ENCODE measurements around the gene FAM76B. TPM values are rescaled to one million over a fixed set of nuclear protein-coding genes. Genes with fewer than 3 reads are reported as not detected.

Gene FAM76B
- total and polyA plus RNA-seq, 7 experiments from 2014 or later, result 10.6 to 82.1 (median 52.3) TPM

- CTCF ChIA-PET, result no interaction called here
- intact Hi-C loops (cut with micrococcal nuclease), result no loop called here
- Histone ChIP-seq H3K4me1 (ENCODE audit: control insufficient read depth in 2 of 2, insufficient read depth in 2 of 2, low read length in 2 of 2) (peaks cover 0 to 7% of the 10 kb centered on the region in 2 donors), H3K27ac (ENCODE audit: low read depth, low read length) (no peak overlapping the region), H3K9me3 (ENCODE audit: control insufficient read depth in 2 of 3, low read length in 3 of 3) (no peaks in the 10 kb centered on the region), H3K4me3 (ENCODE audit: low read length) (no peak overlapping the region), H3K27me3 (ENCODE audit: control insufficient read depth in 2 of 2, insufficient read depth in 2 of 2, low read length in 2 of 2) (no peaks in the 10 kb centered on the region), H3K36me3 (ENCODE audit: control insufficient read depth in 2 of 3, insufficient read depth in 3 of 3, low read length in 3 of 3) (peaks cover 10 to 31% (median 12%) of the 10 kb centered on the region in 3 experiments)
- H3K27ac Mint-ChIP-seq, result peak overlapping the region in 1 of 9 donors; percentile 6
- ATAC-seq (no peak), DNase-seq (no peak)
- peaks cover 0 to 24% (median 9%) of the 10 kb centered on the region in 7 donors for H3K4me1 Mint-ChIP-seq
- H3K4me3 Mint-ChIP-seq, result no peak overlapping the region
- peaks cover 3 to 32% (median 21%) of the 10 kb centered on the region in 5 donors for H3K36me3 Mint-ChIP-seq
- POLR2A ChIA-PET, result interaction anchor here (1.1 kb wide), 1 partner anchor 14 kb away, joined by 6 read pairs; no protein-coding TSS in a partner anchor
- no peaks in the 10 kb centered on the region for H3K9me3 Mint-ChIP-seq
- no peaks in the 10 kb centered on the region for H3K27me3 Mint-ChIP-seq
Measured at GRCh38 chr11:95776859-95777258, 12.7 kb downstream of the FAM76B start.

GRCh38 chr11:95768521-95768920 lies 21.1 kb downstream of the FAM76B start:
- H3K4me1 Mint-ChIP-seq, result peaks cover 0 to 2% (median 0%) of the 10 kb centered on the region in 7 donors
- H3K27ac ChIP-seq (ENCODE audit: low read depth, low read length), result no peak overlapping the region

GRCh38 chr11:95767498-95767897 lies 22.1 kb downstream of the FAM76B start:
- Histone ChIP-seq H3K36me3 (ENCODE audit: control insufficient read depth in 2 of 3, insufficient read depth in 3 of 3, low read length in 3 of 3) (peaks cover 0 to 10% (median 0%) of the 10 kb centered on the region in 3 experiments), H3K4me3 (ENCODE audit: low read length) (no peak overlapping the region), H3K4me1 (ENCODE audit: control insufficient read depth in 2 of 2, insufficient read depth in 2 of 2, low read length in 2 of 2) (no peaks in the 10 kb centered on the region), H3K27ac (ENCODE audit: low read depth, low read length) (no peak overlapping the region), H3K9me3 (ENCODE audit: control insufficient read depth in 2 of 3, low read length in 3 of 3) (no peaks in the 10 kb centered on the region), H3K27me3 (ENCODE audit: control insufficient read depth in 2 of 2, insufficient read depth in 2 of 2, low read length in 2 of 2) (no peaks in the 10 kb centered on the region)
- no peak overlapping the region for H3K4me3 Mint-ChIP-seq
- DNase-seq (no peak), ATAC-seq (no peak)
- intact Hi-C loops (cut with micrococcal nuclease), result loop anchor here in 1 of 2 donors (5.0 kb wide), 2 partner anchors 660 to 1145 kb away; no protein-coding TSS in a partner anchor
- no peak overlapping the region for H3K27ac Mint-ChIP-seq
- no peaks in the 10 kb centered on the region for H3K27me3 Mint-ChIP-seq
- CTCF ChIA-PET, result interaction anchor here (0.6 to 12.2 kb wide), 3 partner anchors 20 to 611 kb away, joined by 3 to 232 read pairs (median 3); no protein-coding TSS in a partner anchor
- POLR2A ChIA-PET, result interaction anchor here (1.2 to 2.1 kb wide), 3 partner anchors 536 to 700 kb away, joined by 3 to 8 read pairs (median 6); partner anchors contain the start of gene SESN3
- H3K9me3 Mint-ChIP-seq, result no peaks in the 10 kb centered on the region
- peaks cover 0 to 2% (median 0%) of the 10 kb centered on the region in 7 donors for H3K4me1 Mint-ChIP-seq
- peaks cover 0 to 4% (median 4%) of the 10 kb centered on the region in 5 donors for H3K36me3 Mint-ChIP-seq

More at GRCh38 chr11:95768521-95768920, 21.1 kb downstream of the FAM76B start:
- ATAC-seq (no peak), DNase-seq (no peak)
- POLR2A ChIA-PET, result interaction anchor here (0.6 to 2.1 kb wide), 6 partner anchors 22 to 701 kb away, joined by 3 to 8 read pairs (median 4); partner anchors contain the start of genes CEP57, FAM76B and SESN3
- H3K27me3 Mint-ChIP-seq, result no peaks in the 10 kb centered on the region
- H3K9me3 ChIP-seq (ENCODE audit: control insufficient read depth in 2 of 3, low read length in 3 of 3), result no peaks in the 10 kb centered on the region
- no peak overlapping the region for H3K4me3 ChIP-seq (ENCODE audit: low read length)
- H3K27me3 ChIP-seq (ENCODE audit: control insufficient read depth in 2 of 2, insufficient read depth in 2 of 2, low read length in 2 of 2), result no peaks in the 10 kb centered on the region
- no peaks in the 10 kb centered on the region for H3K4me1 ChIP-seq (ENCODE audit: control insufficient read depth in 2 of 2, insufficient read depth in 2 of 2, low read length in 2 of 2)
- H3K36me3 Mint-ChIP-seq, result peaks cover 0 to 9% (median 7%) of the 10 kb centered on the region in 5 donors
- peaks cover 0 to 10% (median 0%) of the 10 kb centered on the region in 3 experiments for H3K36me3 ChIP-seq (ENCODE audit: control insufficient read depth in 2 of 3, insufficient read depth in 3 of 3, low read length in 3 of 3)
- intact Hi-C loops (cut with micrococcal nuclease), result loop anchor here in 1 of 2 donors (5.0 kb wide), 2 partner anchors 659 to 1146 kb away; no protein-coding TSS in a partner anchor
- no peak overlapping the region for H3K4me3 Mint-ChIP-seq
- H3K27ac Mint-ChIP-seq, result peak overlapping the region in 5 of 9 donors; percentile 5 to 74 (median 21)
- CTCF ChIA-PET, result interaction anchor here (12.2 kb wide), 1 partner anchor 612 kb away, joined by 232 read pairs; no protein-coding TSS in a partner anchor
- H3K9me3 Mint-ChIP-seq, result no peaks in the 10 kb centered on the region

- peaks cover 0 to 6% (median 0%) of the 10 kb centered on the region in 5 donors for H3K27me3 Mint-ChIP-seq
- H3K4me1 Mint-ChIP-seq, result peaks cover 0 to 2% (median 0%) of the 10 kb centered on the region in 7 donors
- Histone ChIP-seq H3K27me3 (ENCODE audit: control insufficient read depth in 2 of 2, insufficient read depth in 2 of 2, low read length in 2 of 2) (no peaks in the 10 kb centered on the region), H3K27ac (ENCODE audit: low read depth, low read length) (no peak overlapping the region), H3K9me3 (ENCODE audit: control insufficient read depth in 2 of 3, low read length in 3 of 3) (no peaks in the 10 kb centered on the region), H3K36me3 (ENCODE audit: control insufficient read depth in 2 of 3, insufficient read depth in 3 of 3, low read length in 3 of 3) (peaks cover 0 to 10% (median 0%) of the 10 kb centered on the region in 3 experiments), H3K4me3 (ENCODE audit: low read length) (no peak overlapping the region), H3K4me1 (ENCODE audit: control insufficient read depth in 2 of 2, insufficient read depth in 2 of 2, low read length in 2 of 2) (no peaks in the 10 kb centered on the region)
- CTCF ChIA-PET, result interaction anchor here (0.9 to 12.2 kb wide), 3 partner anchors 61 to 698 kb away, joined by 3 to 232 read pairs (median 3); no protein-coding TSS in a partner anchor
- H3K36me3 Mint-ChIP-seq, result peaks cover 0 to 4% (median 4%) of the 10 kb centered on the region in 5 donors
- no peak for DNase-seq
- H3K9me3 Mint-ChIP-seq, result no peaks in the 10 kb centered on the region
- POLR2A ChIA-PET, result interaction anchor here (0.7 kb wide), 1 partner anchor 17 kb away, joined by 4 read pairs; no protein-coding TSS in a partner anchor
- peak overlapping the region in 1 of 9 donors; percentile 28 for H3K27ac Mint-ChIP-seq
- intact Hi-C loops (cut with micrococcal nuclease), result loop anchor here in 1 of 2 donors (5.0 kb wide), 2 partner anchors 661 to 1144 kb away; no protein-coding TSS in a partner anchor
- ATAC-seq, result no peak
- H3K4me3 Mint-ChIP-seq, result no peak overlapping the region
Measured at GRCh38 chr11:95766701-95767100, 22.9 kb downstream of the FAM76B start.

GRCh38 chr11:95764267-95764898 lies 25.2 kb downstream of the FAM76B start:
- peaks cover 0 to 9% (median 0%) of the 10 kb centered on the region in 7 donors for H3K4me1 Mint-ChIP-seq
- peak in 7 of 9 donors; percentile 43 to 73 (median 68) for DNase-seq
- POLR2A ChIA-PET, result interaction anchor here (1.2 to 2.4 kb wide), 3 partner anchors 24 to 612 kb away, joined by 6 to 12 read pairs (median 6); no protein-coding TSS in a partner anchor
- H3K36me3 Mint-ChIP-seq, result peaks cover 0 to 4% (median 0%) of the 10 kb centered on the region in 5 donors
- H3K27ac ChIP-seq (ENCODE audit: low read depth, low read length), result no peak overlapping the region
- no peaks in the 10 kb centered on the region for H3K9me3 Mint-ChIP-seq
- H3K27me3 ChIP-seq (ENCODE audit: control insufficient read depth in 2 of 2, insufficient read depth in 2 of 2, low read length in 2 of 2), result no peaks in the 10 kb centered on the region
- ATAC-seq, result peak; percentile 95
- H3K4me3 Mint-ChIP-seq, result no peak overlapping the region
- CTCF ChIA-PET, result interaction anchor here (0.7 to 12.2 kb wide), 11 partner anchors 29 to 1262 kb away, joined by 3 to 232 read pairs (median 3); partner anchors contain the start of gene SRSF8
- peaks cover 0 to 19% (median 0%) of the 10 kb centered on the region in 5 donors for H3K27me3 Mint-ChIP-seq
- H3K27ac Mint-ChIP-seq, result no peak overlapping the region
- H3K9me3 ChIP-seq (ENCODE audit: control insufficient read depth in 2 of 3, low read length in 3 of 3), result no peaks in the 10 kb centered on the region
- H3K4me1 ChIP-seq (ENCODE audit: control insufficient read depth in 2 of 2, insufficient read depth in 2 of 2, low read length in 2 of 2), result no peaks in the 10 kb centered on the region
- intact Hi-C loops (cut with micrococcal nuclease), result loop anchor here (1.0 to 2.0 kb wide), 6 partner anchors 50 to 1245 kb away; partner anchors contain the start of gene SESN3 (in 1 of the 2)
- H3K36me3 ChIP-seq (ENCODE audit: control insufficient read depth in 2 of 3, insufficient read depth in 3 of 3, low read length in 3 of 3), result peaks cover 0 to 5% (median 0%) of the 10 kb centered on the region in 3 experiments
- H3K4me3 ChIP-seq (ENCODE audit: low read length), result no peak overlapping the region

GRCh38 chr11:95762534-95762933 lies 27.0 kb downstream of the FAM76B start:
- POLR2A ChIA-PET, result interaction anchor here (0.8 to 1.1 kb wide), 2 partner anchors 605 to 609 kb away, joined by 4 read pairs; no protein-coding TSS in a partner anchor
- CTCF ChIA-PET, result interaction anchor here (0.7 to 12.2 kb wide), 4 partner anchors 33 to 606 kb away, joined by 3 to 232 read pairs (median 3); no protein-coding TSS in a partner anchor
- Histone ChIP-seq H3K4me3 (ENCODE audit: low read length) (no peak overlapping the region), H3K27me3 (ENCODE audit: control insufficient read depth in 2 of 2, insufficient read depth in 2 of 2, low read length in 2 of 2) (no peaks in the 10 kb centered on the region), H3K9me3 (ENCODE audit: control insufficient read depth in 2 of 3, low read length in 3 of 3) (no peaks in the 10 kb centered on the region), H3K36me3 (ENCODE audit: control insufficient read depth in 2 of 3, insufficient read depth in 3 of 3, low read length in 3 of 3) (no peaks in the 10 kb centered on the region), H3K27ac (ENCODE audit: low read depth, low read length) (no peak overlapping the region), H3K4me1 (ENCODE audit: control insufficient read depth in 2 of 2, insufficient read depth in 2 of 2, low read length in 2 of 2) (no peaks in the 10 kb centered on the region)
- Mint-ChIP-seq H3K27ac (peak overlapping the region in 1 of 9 donors; percentile 46), H3K36me3 (no peaks in the 10 kb centered on the region), H3K4me3 (no peak overlapping the region), H3K27me3 (peaks cover 0 to 23% (median 0%) of the 10 kb centered on the region in 5 donors), H3K9me3 (no peaks in the 10 kb centered on the region), H3K4me1 (peaks cover 0 to 9% (median 0%) of the 10 kb centered on the region in 7 donors)
- intact Hi-C loops (cut with micrococcal nuclease), result no loop called here
- DNase-seq, result no peak
- ATAC-seq, result no peak
